SU-DHL-6 (cell line): ENCODE results near the gene ADAMTS16.

Experiments
- CTCF ChIP-seq: fragments of 200-600 bp; sonication (generic); IDR thresholded peaks from one replicate; pipeline ENCODE4 v1.5.1; 2017; ENCODE audit warnings: antibody characterized with exemption, mild to moderate bottlenecking, low read length, moderate library complexity; ENCODE audit not compliant: insufficient read depth, poor library complexity, severe bottlenecking
- EZH2phosphoT487 ChIP-seq: fragments of 200-600 bp; sonication (generic), shearing (Covaris generic); conservative IDR thresholded peaks from 2 replicates; pipeline ENCODE4 v1.6.1; 2018; ENCODE audit warnings: mild to moderate bottlenecking, antibody characterized with exemption, low read length, moderate library complexity, mixed read lengths

GRCh38 chr5:5304361-5305020 is 164.4 kb downstream of the ADAMTS16 start:
- TF ChIP-seq CTCF (no peak), EZH2phosphoT487 (no peak)
